HEK293 (cell line): ENCODE results near the gene L3HYPDH.

Source experiments
- ZBTB8A ChIP-seq: fragments of 450-650 bp; formaldehyde crosslinking; IDR thresholded peaks from 2 replicates; pipeline ENCODE4 v1.5.1; 2016; ENCODE audit warnings: missing biosample characterization, missing genetic modification characterization
- ZEB2 ChIP-seq: fragments of 450-650 bp; formaldehyde crosslinking; IDR thresholded peaks from 2 replicates; pipeline ENCODE4 v1.5.1; 2016; ENCODE audit warnings: missing biosample characterization, missing genetic modification characterization
- TF ChIP-seq, protein P1 (sequence below): fragments of 450-650 bp; formaldehyde crosslinking; IDR thresholded peaks from 2 replicates; pipeline ENCODE4 v1.5.1; 2016; ENCODE audit warnings: missing biosample characterization, missing genetic modification characterization

DNA sequence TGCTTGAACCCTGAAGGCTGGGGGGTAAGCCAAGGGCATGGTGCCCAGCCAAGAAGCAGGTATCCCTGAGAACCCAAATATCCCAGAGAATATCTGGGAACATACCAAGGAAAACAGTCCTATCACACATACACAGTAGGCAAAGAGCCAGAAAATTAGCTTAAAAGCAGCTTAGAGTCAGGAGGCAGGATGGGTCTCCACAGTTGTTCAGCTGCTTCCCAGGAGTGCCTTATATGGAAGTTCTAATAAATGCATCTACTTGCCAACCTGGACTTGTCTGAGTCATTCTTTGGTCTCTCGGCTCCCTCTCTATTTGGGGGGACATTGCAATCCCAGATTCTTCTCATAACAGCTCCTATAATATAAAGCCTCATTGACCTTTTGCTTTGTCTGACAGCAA, 10.0 kb downstream of the L3HYPDH start:
- TF ChIP-seq, protein P1, sequence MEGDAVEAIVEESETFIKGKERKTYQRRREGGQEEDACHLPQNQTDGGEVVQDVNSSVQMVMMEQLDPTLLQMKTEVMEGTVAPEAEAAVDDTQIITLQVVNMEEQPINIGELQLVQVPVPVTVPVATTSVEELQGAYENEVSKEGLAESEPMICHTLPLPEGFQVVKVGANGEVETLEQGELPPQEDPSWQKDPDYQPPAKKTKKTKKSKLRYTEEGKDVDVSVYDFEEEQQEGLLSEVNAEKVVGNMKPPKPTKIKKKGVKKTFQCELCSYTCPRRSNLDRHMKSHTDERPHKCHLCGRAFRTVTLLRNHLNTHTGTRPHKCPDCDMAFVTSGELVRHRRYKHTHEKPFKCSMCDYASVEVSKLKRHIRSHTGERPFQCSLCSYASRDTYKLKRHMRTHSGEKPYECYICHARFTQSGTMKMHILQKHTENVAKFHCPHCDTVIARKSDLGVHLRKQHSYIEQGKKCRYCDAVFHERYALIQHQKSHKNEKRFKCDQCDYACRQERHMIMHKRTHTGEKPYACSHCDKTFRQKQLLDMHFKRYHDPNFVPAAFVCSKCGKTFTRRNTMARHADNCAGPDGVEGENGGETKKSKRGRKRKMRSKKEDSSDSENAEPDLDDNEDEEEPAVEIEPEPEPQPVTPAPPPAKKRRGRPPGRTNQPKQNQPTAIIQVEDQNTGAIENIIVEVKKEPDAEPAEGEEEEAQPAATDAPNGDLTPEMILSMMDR (tag by site-specific recombination): no peak
- TF ChIP-seq ZEB2 (tag by site-specific recombination): no peak
- no peak for TF ChIP-seq ZBTB8A (tag by site-specific recombination)
